ENCODE measurements around the gene PLAGL1.

GRCh38 chr6:144007478-144008119, 460 bp downstream of the PLAGL1 start:
- TF ChIP-seq GATA3 (IDR thresholded peaks at IDR 0.05; ENCODE audit: low read depth, low read length) (no peak), GATA2 (IDR thresholded peaks at IDR 0.05; ENCODE audit: low read depth, low read length) (peak; percentile 41; the same call in 1 of the 2 replicates)
